ENCODE results near the gene DYNC1I1.

Gene DYNC1I1

DNA sequence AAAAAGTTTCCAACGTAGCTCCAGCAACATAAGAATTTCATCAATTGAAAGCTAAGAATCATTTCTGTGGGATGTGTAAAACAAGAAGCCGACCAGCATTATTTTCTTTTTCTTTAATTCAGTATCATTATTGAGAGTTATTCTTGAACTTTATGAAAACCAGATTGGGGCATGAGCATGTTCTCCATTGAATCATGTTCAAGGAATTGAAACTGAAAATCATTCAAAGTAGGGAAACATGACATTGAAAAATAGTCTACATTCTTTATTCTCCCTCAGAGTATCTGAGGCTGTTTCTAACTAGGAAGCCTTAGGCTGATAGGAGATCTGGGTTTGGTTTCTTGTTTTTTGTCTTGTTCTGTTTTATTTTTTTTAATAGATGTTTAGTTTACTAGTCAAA is 253.7 kb downstream of the DYNC1I1 start:
- DNase-seq (ENCODE audit: low read depth), result no peak

DNA sequence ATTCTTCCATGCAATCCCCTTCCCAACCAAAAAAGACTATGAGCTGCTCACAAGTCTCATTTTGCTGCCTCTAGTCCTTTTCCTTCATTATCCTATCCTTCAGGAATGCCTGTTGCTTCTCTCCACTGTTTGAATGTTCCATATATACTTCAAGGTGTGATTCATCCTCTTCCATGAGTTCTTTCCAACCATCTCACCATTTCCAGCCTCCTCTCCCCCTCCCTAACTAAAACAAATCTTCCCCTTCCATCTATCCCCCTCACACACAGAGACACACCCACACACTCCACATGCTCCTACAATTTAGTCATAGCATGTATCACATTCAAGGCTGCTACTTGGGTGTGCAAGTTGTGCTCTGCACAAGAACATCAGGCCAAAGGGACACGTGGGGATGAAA is 254.3 kb downstream of the DYNC1I1 start:
- DNase-seq (ENCODE audit: low read depth), result no peak

DNA sequence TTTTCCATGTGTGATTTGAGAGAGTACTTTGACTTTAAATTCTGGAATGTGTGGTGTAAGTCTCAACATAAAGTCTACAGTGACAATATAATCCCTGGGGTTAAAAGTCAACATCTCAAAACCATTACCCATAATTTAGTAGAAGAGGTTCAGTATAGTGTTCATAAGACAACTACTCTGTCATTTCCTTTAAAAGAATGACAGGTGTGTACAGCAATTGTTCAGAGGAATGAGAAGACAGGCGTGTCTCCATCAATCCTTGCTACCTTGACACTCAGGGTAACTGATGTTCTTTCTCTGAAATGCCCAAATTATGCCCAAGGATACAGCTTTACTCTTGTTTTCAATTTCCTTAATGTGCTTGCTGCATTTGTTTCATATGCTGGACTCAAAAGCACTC is 256.4 kb downstream of the DYNC1I1 start:
- no peak for DNase-seq (ENCODE audit: low read depth)

DNA sequence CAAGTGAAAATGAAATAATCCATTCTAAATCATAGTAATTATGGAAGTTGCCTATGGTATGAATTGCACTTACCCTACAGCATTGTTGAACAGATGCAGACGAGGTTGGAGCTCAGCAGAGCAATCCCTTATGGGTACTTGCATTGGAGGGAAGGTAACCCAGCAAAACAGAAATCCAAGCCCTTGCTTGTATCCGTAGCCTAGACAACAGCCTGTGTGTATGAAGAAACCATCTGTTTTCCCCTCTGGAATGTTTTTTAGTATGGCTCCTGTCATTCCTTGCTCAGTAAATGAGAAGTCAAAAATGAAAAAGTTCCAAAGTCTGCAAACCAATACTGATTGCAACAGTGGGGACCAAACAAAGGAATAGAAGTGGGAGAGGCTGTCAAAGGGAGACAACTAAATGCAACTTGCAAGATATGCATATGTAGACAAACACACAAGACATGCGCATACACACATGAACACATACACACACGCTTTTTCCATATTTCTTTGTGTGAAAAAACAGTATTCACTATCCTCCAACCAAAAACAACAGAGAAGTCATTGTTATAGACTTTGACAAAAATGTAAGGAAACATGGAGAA is 260.8 kb downstream of the DYNC1I1 start:
- no peak for DNase-seq (ENCODE audit: low read depth)

DNA sequence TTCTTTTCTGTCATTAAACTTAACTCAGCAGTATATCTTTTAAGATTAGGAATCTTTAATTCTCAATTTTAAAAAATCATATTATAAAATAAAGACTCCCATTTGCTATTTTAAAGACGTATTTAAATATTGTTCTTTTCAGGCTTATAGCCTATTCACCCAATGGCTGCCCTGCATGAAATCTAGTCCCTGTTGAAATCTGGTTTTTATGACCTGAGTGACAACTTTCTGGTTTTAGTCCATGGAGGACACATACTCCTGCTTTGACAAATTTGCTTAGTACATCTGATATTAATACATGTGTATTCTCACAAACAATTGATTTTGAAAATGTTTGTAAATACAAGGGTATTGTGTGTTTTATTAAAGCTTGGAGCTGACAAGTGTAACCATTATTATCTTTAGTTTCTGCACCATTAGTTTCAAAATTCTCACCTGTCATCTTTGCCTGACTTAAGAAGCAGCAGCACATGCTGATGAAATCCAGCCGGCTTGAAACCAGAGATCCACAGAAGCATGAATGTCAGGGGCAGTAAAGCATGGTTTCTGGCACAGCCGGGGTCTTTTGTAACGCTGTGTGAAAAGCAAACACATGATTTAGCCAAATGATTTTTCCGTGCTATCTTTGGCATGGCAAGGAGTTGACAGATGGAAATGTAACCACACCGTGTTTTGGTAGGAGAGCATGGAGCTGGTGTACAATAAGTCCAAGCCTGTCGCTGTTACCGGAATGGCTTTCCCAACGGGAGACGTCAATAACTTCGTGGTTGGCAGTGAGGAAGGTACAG is 262.8 kb downstream of the DYNC1I1 start:
- no peak for DNase-seq (ENCODE audit: low read depth)

DNA sequence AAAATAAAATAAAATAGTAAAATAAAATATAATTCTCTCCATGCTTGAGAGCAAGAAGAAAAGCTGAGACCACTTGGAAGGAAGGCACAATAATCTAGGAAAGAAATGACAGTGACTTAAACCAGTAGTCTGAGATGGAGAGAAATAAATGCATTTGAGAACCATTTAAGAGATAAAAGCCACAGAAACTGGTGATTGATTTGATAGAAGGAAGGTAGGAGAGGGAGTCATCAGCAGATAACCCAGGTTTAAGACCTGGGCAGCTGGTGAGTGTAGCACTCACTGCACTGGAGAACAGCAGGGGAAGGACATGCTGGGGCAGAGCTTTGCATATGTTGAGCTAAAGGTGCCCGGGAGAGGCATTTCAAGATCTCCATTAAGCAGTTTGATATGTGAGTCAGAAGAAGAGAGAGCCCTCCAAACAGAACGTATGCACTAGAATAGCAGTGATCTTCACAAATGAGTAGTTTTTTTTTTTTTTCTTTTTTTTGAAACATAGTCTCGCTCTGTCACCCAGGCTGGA is 268.0 kb downstream of the DYNC1I1 start:
- no peak for DNase-seq (ENCODE audit: low read depth)

DNA sequence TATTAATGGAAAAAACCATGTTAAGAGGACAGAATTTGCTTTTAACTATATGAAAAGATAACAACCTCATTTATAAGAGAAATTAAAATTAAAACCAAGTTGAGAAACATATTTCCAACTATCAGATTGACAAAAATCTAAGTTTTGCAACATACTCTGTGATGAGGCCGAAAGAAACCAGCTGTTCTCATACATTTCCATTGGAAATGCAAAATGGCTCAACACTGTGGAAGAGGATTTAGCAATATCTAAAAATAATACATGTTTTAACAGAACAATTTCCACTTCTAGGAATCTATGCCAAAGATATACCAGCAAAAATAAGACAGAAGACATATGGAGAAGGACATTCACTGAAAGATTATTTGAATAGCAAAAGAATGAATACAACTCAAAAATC is 268.8 kb downstream of the DYNC1I1 start:
- no peak for DNase-seq (ENCODE audit: low read depth)

DNA sequence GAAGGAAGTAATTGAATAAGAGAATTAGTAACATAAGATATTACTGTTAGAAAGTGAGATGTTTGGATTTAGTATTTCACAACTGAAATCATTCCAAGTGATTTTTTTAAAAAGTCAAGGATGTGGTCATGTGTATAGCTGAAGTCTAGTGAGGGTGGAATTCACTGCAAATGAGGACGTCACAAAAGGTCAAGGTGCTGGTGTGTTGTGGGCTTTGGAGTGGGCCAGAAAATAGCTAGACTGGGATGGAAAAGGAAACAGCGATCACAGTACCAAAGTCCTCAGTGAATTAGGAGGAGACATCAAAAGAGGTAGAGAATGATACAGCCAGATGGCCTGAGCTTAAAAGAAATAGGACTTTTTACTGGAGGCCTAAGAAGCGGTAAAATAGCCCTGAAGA is 272.8 kb downstream of the DYNC1I1 start:
- no peak for DNase-seq (ENCODE audit: low read depth)

DNA sequence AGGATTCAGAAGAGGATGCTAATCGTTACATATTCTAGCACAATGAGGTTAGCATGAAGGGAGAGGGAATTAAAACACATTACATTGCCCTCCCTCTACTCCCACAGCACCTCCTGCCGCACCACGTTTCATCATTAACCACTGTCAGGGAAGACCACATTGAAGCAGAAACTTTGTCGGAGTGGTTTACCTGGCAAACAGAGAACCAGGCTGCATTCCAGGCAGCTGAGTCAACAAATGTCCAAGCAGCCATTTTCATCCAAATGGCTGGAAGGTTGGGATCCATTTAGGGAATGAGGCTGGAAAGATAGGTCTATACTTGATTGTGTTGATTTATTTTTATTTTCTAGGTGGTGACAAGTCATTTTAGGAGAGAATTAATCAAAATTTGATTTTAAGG is 273.6 kb downstream of the DYNC1I1 start:
- DNase-seq (ENCODE audit: low read depth), result no peak

DNA sequence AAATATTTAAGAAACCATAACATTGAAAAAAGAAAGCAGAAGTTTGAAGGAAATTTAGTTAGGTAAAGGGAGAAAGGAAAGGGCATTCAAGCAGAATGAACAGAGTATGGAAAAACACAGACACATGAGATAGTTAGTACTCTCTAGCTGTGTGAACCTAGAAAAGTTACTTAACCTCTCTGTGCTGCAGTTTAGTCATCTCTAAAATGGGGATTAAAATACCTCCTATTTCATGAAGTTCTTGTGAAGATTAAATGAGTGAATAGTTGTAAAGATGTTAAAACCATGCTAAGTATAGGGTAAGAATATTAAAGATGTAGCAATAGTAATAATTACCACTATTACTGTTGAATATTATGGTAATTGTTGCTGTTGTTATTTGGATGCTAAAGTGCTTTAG is 279.9 kb downstream of the DYNC1I1 start:
- DNase-seq (ENCODE audit: low read depth), result no peak

DNA sequence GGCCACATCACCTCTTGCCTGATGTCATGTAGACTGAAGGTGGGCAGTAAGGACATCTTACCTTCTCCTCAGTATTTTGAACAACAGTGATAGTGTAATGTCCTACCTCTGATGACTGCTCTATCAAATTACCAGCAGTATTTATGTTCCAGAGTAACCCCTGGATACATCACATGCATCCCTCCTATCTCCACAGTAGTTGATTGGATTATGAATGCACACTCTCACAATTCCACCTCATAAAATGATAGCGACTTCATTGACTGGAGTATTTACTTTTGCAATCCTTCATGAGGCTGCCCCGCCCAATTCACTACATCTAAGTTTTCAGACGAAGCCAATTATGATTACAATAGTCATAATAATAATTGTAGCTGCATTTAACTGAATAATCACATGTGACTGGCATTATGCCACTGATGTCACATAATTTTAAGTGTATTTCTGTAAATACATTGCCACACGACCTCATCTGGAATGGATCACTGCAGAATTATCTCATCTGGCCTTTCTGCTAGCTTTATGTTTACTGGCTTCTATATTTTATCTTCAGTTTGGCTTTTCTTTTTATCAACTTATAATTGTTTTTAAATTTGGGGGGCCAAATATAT is 280.6 kb downstream of the DYNC1I1 start:
- no peak for DNase-seq (ENCODE audit: low read depth)

DNA sequence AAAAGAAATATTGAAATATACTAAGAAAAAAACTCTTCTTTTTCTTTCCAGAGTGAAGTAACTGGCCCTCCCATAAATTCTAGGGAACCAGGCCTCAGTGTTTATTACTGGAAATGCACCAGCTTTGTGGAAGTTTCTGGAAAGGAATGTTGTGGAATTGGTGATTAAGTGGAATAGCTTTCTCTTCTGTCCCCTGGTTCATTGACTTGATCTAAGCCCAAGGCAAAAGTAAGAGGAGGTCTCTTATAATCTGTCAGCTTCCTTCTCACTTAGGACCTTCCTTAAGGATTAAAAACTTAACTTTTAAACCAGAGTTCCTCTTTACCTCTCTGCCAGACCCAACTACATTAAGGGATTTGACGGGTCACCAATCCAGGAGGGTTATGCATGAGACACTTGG is 283.4 kb downstream of the DYNC1I1 start:
- no peak for DNase-seq (ENCODE audit: low read depth)

DNA sequence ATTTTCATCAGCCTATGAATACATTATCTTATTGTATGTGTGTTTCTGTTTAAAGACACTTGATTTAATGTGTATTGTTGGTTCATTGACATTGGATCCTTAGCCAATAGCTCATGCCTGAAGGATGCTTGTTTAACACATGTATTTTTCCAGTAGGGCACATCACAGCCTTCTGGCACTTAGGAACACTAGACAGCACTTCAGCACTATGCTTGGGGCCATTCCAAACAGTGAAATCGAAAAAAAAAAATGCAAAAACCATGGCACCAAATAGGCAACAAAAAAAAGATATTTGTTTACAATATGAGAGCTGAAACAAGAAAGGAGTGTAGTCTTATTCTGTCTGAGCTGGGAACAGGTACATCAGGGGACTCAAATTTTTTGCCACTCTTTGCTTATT is 286.7 kb downstream of the DYNC1I1 start:
- no peak for DNase-seq (ENCODE audit: low read depth)

DNA sequence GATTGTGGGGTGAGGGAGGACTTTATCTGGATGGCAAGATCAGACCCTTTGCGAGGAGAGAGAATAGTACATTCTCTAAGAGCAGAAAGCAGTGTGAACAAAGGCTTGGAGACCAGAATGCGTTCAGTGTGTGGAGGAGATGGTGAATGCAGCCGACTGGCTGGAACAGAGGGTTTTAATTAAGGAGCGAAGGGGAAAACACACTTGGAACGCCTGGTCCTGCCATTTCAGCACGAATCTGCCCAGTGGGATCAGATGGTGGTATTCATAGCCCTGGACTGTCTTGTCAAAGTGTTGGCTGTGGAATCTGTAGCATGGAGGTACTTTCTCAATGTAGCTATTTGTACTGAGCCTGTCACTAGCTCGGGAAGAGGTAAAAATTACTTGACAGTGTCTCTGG is 288.7 kb downstream of the DYNC1I1 start:
- DNase-seq (ENCODE audit: low read depth), result no peak

DNA sequence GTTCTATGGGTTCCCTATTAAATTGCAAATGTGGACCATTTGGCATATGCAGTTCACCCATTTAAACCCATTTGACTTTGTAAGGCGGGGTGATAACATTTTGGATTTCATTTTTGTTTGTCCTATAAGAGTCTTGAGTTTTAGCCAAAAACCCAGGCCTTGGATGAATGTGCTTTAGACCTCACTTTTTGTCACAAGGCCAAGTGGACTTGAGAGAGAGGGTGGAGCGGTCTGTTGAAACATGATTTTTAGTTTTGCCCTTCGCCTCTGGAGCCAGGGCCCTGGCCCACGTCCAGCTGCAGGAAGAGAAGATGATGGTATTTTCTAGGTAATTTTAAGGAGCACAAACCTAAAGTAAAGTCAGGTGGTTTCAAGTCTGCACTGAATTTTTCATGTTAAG is 289.5 kb downstream of the DYNC1I1 start:
- no peak for DNase-seq (ENCODE audit: low read depth)

DNA sequence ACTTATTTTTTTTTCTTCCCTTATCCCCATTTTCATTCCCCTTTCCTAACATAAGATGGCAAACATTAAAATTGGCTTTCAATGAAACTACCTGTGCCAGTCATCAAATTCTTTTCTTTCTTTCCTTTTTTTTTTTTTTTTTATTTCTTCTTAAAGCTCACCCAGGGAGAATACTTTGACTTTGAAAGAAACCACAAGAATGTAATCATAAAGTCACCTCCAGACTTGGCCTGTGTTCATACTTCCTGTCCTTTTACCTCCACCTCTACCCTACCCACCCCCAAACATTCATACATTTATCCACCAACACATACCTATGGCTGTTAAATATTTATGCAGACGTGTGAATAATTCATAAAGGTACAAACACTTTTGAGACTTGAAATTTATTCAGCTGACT is 295.0 kb downstream of the DYNC1I1 start:
- no peak for DNase-seq (ENCODE audit: low read depth)

DNA sequence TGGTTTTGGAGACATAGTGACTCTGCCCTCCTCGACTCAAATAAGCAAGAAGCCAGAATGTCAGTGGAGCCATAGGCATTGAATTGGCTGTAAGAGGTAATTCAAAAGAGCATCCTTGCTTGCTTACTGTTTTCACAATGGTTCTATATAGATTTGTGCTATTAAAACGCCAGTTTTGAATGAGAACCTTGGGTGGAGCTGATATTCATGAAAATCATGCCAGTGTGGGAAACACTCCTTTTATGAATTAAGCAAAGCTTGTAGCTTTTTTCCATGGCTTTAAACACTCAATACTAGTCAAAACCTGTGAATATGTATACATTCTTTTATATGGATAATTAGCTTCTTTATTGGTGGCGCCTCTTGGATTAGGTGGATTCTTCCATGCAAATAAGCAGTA is 297.0 kb downstream of the DYNC1I1 start:
- DNase-seq (ENCODE audit: low read depth), result no peak

DNA sequence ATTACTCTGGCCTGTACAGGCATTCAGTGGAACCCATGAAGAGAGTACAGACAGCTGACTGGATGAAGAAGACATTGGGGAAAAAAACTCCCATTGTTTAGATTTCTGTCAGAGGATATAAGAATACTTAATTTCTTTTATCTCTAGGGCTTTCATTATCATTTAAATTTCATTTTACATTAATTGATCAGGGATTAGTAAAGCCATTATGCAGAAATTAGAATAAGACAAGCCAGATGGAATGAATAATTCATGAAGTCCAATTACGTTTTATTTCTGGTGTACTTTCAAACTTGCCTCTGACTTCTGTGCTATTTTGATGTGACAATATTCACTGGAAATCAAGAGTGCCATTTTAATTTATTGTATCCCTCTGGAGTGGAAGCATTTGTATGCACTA is 302.5 kb downstream of the DYNC1I1 start:
- DNase-seq (ENCODE audit: low read depth), result no peak

DNA sequence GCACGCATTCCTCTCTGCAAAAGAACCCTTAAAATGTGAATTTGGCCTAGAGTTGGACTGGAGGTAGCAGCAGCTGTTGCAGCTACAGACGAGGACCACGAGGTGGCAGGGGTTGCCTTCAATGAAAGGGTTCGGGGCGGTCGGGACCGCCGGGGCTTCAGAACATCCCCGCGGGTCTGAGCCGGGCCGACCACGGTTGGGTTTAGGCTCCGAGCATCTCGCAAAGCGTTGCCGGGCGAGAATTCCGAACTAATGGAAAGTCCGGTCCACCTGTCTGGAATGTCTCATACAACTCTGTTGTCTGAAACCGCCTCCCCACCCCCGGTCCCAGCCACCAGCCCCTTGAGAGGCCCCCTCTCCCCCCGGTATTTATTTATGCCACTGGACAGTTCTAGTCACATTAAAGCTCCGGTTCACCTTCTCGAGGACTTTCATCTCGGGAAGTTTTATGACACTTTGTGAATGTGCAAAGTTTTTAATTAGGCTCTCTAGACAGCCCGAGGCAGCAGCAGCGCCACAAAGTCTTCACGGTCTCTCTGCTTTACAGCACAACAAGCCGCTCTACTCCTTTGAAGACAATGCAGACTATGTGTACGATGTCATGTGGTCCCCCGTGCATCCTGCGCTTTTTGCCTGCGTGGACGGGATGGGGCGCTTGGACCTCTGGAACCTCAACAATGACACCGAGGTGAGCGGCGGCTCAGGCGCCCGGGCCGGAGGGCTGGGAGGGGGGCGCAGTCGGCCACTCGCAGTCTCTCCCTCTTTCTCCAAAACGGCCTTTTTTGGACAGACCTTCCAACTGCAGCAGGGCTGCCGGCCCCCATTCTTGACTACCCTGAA is 303.4 kb downstream of the DYNC1I1 start:
- DNase-seq (ENCODE audit: low read depth), result no peak

DNA sequence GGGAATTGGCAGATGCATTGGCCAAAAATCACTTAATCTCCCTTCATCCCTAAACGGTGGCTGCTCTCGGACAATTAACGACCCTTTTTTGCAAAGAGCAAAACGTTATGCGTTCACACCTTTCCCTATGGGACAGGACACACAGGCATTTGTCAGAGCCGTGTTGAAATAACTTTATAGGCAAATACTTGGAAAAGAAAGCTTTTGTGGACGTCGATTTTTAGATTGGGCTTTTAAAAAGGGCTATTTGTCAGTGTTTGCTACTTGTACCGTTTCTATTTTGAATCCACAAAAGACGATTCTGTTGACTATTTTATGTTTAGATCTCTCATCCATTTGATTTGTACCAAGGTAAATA is 304.0 kb downstream of the DYNC1I1 start:
- no peak for DNase-seq (ENCODE audit: low read depth)

DNA sequence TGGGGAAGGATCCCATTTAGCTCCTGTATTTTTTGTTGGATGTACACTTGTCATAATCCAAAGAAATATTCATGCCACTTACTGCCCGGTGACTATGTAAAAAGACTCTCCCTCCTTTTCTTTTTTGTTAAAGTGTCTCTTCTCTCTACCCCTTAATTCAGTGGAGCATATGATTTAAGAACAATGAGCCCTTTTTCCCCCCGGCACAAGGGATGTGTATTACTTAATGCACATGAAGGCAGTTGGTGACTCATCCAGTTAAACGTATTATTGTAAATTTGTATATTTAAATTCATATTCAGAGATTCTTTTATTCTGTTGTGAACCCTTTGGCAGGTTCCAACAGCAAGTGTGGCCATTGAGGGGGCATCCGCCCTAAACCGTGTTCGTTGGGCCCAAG is 307.7 kb downstream of the DYNC1I1 start:
- no peak for DNase-seq (ENCODE audit: low read depth)

DNA sequence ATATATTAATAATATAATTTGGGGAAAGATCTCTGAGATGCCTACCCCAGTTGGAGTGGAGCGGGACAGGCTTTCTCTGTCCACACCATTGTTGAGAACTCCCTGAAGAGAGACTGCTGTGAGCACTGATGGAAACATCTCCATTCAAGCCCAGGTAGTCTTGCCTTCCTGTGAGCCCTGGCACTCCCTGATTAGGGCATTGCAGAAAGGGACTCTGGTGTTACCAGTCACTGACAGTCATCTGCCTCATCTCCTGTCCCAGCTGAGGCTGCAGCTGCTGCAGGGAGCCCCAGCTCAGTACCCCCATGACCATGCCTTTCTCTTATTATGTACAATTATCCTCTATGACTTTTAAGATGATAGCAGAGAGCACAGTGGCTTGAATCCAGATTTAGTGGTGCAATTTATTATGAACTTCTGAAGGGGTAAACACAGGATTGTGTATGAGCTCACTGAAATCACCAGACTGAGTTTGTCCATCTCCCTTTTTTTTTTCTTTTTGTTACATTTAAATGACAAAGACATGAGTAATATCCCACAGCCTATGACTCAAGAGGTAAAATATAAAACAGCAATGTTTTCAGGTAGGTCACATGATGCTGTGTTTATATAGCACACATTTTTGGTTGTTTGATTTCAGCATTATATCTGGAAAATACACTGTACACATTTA is 312.7 kb downstream of the DYNC1I1 start:
- DNase-seq (ENCODE audit: low read depth), result no peak
